H1 (cell line): ENCODE measurements around the gene RASL11B. TPM values are rescaled to one million over a fixed set of nuclear protein-coding genes. Genes with fewer than 3 reads are reported as not detected.

ENCODE experiments used
- CTCF ChIA-PET: fragments of 300-600 bp; sonication (Branson Sonifier 250); formaldehyde crosslinking; loops from one replicate; lab custom pipeline; 2021; ENCODE audit not compliant: partially characterized antibody; lab: Charles Lee
- POLR2A ChIA-PET: fragments of 300-600 bp; sonication (Branson Sonifier 250); formaldehyde crosslinking; loops from one replicate; lab custom pipeline; 2021; ENCODE audit warnings: inconsistent platforms; ENCODE audit not compliant: partially characterized antibody; lab: Charles Lee
- DNase-seq, 2 experiments: peaks; one replicate each; pipeline versions ENCODE4 v3.0.0 to v3.0.0-alpha.2; 2010 to 2022; ENCODE audit warnings: low spot score in 2 of 2, low read depth in 1 of 2, mixed read lengths in 1 of 2
- FAIRE-seq: peaks from 2 replicates; lab custom pipeline; 2011; peaks lifted over from hg19 to GRCh38; lab: Jason Lieb, UNC
- H2AFZ ChIP-seq: 2 replicates; pipeline ENCODE4 v1.8.1; 2012; ENCODE audit warnings: low read length, inconsistent platforms
- H2AK5ac ChIP-seq: 2 replicates; pipeline ENCODE4 v1.6.1; 2013; ENCODE audit warnings: low read depth, low read length
- H2BK120ac ChIP-seq: replicated peaks from 2 replicates; pipeline ENCODE3; 2013; ENCODE audit warnings: low read depth, low read length, inconsistent platforms
- H2BK12ac ChIP-seq: 2 replicates; pipeline ENCODE4 v1.6.1; 2013; ENCODE audit warnings: low read depth, low read length
- H2BK15ac ChIP-seq: 2 replicates; pipeline ENCODE4 v1.6.1; 2013; ENCODE audit warnings: low read length
- H2BK20ac ChIP-seq: 2 replicates; pipeline ENCODE4 v1.6.1; 2013; ENCODE audit warnings: low read length
- H2BK5ac ChIP-seq: 2 replicates; pipeline ENCODE4 v1.6.1; 2013; ENCODE audit warnings: low read depth, low read length
- H3K14ac ChIP-seq: 2 replicates; pipeline ENCODE4 v1.6.1; 2013; ENCODE audit warnings: inconsistent platforms; ENCODE audit not compliant: insufficient read length
- H3K18ac ChIP-seq: 2 replicates; pipeline ENCODE4 v1.6.1; 2013; ENCODE audit warnings: low read length; ENCODE audit errors: extremely low read depth
- H3K23ac ChIP-seq: 2 replicates; pipeline ENCODE4 v1.6.1; 2013; ENCODE audit warnings: inconsistent platforms; ENCODE audit not compliant: insufficient read length
- H3K23me2 ChIP-seq: 2 replicates; pipeline ENCODE4 v1.6.1; 2013; ENCODE audit warnings: low read depth, low read length
- H3K27ac ChIP-seq: 2 replicates; pipeline ENCODE4 v1.6.1; 2011; ENCODE audit warnings: low read depth, low read length, inconsistent platforms
- H3K27me3 ChIP-seq, 4 experiments: replicated peaks in 1 of 4; 1 replicate in 1 of 4; 2 replicates in 3 of 4; pipeline versions ENCODE4 v1.6.1 to v1.8.1; 2011 to 2013; ENCODE audit warnings: low read length in 3 of 4, mild to moderate bottlenecking in 3 of 4, inconsistent platforms in 2 of 4, mixed read lengths in 2 of 4, moderate library complexity in 1 of 4; ENCODE audit not compliant: control insufficient read depth in 3 of 4, insufficient read depth in 3 of 4; ENCODE audit errors: extremely low read depth in 1 of 4
- H3K36me3 ChIP-seq, 4 experiments: 2 replicates each; pipeline versions ENCODE4 v1.6.1 to v1.8.1; 2011 to 2013; ENCODE audit warnings: mild to moderate bottlenecking in 4 of 4, low read length in 3 of 4, moderate library complexity in 2 of 4, control low read depth in 1 of 4, inconsistent platforms in 1 of 4; ENCODE audit not compliant: insufficient read depth in 4 of 4, control insufficient read depth in 2 of 4
- H3K4ac ChIP-seq: replicated peaks from 2 replicates; pipeline ENCODE3; 2013; ENCODE audit warnings: low read length, low read depth, mixed read lengths, inconsistent platforms; ENCODE audit not compliant: insufficient read length
- H3K4me1 ChIP-seq, 4 experiments: replicated peaks in 1 of 4; 1 replicate in 1 of 4; 2 replicates in 3 of 4; pipeline versions ENCODE4 v1.6.1 to v1.8.1; 2011 to 2013; ENCODE audit warnings: low read length in 3 of 4, inconsistent platforms in 2 of 4, mixed read lengths in 1 of 4; ENCODE audit not compliant: insufficient read depth in 4 of 4, control insufficient read depth in 3 of 4
- H3K4me2 ChIP-seq, 2 experiments: 2 replicates each; pipeline versions ENCODE4 v1.6.1 to v1.8.1; 2011 to 2013; ENCODE audit warnings: low read depth in 2 of 2, low read length in 2 of 2, control low read depth in 1 of 2, inconsistent platforms in 1 of 2, mild to moderate bottlenecking in 1 of 2; ENCODE audit not compliant: insufficient read depth in 1 of 2
- H3K4me3 ChIP-seq, 4 experiments: fragments of 200-600, 300-600 bp in 1 of 4; sonication (generic), shearing (Covaris generic), sonication (Bioruptor Twin) in 1 of 4; 2 replicates each; pipeline versions ENCODE4 v1.5.1 to v1.8.1; 2011 to 2016; ENCODE audit warnings: low read length in 4 of 4, low read depth in 3 of 4, control low read depth in 2 of 4, inconsistent platforms in 2 of 4, mild to moderate bottlenecking in 2 of 4, mixed read lengths in 1 of 4, moderate library complexity in 1 of 4; ENCODE audit not compliant: insufficient read depth in 2 of 4; ENCODE audit errors: extremely low read depth in 1 of 4
- H3K56ac ChIP-seq: replicated peaks from 2 replicates; pipeline ENCODE3; 2013; ENCODE audit warnings: low read depth, mild to moderate bottlenecking, mixed read lengths, low read length, inconsistent platforms; ENCODE audit not compliant: insufficient read length
- H3K79me1 ChIP-seq: 2 replicates; pipeline ENCODE4 v1.6.1; 2013; ENCODE audit warnings: low read depth, low read length, control low read depth
- H3K79me2 ChIP-seq, 2 experiments: 2 replicates each; pipeline versions ENCODE4 v1.6.1 to v1.8.1; 2012 to 2013; ENCODE audit warnings: low read length in 2 of 2, mild to moderate bottlenecking in 2 of 2, inconsistent platforms in 1 of 2; ENCODE audit not compliant: insufficient read depth in 2 of 2, control insufficient read depth in 1 of 2
- H3K9ac ChIP-seq, 4 experiments: replicated peaks in 1 of 4; 1 replicate in 1 of 4; 2 replicates in 3 of 4; pipeline versions ENCODE4 v1.6.1 to v1.8.1; 2011 to 2013; ENCODE audit warnings: low read depth in 3 of 4, low read length in 3 of 4, control low read depth in 2 of 4, mild to moderate bottlenecking in 2 of 4, moderate library complexity in 2 of 4, inconsistent platforms in 1 of 4; ENCODE audit errors: extremely low read depth in 1 of 4
- H3K9me3 ChIP-seq, 2 experiments: 2 replicates each; pipeline versions ENCODE4 v1.6.1 to v1.8.1; 2012 to 2013; ENCODE audit warnings: mild to moderate bottlenecking in 2 of 2, moderate library complexity in 2 of 2, control low read depth in 1 of 2, inconsistent platforms in 1 of 2, low read depth in 1 of 2, low read length in 1 of 2, mixed read lengths in 1 of 2; ENCODE audit not compliant: insufficient read depth in 2 of 2
- H4K20me1 ChIP-seq, 2 experiments: replicated peaks in 1 of 2; 2 replicates each; pipeline versions ENCODE3 to v1.8.1; 2011 to 2013; ENCODE audit warnings: inconsistent platforms in 2 of 2, low read length in 2 of 2, mild to moderate bottlenecking in 1 of 2; ENCODE audit not compliant: insufficient read depth in 2 of 2, control insufficient read depth in 1 of 2
- H4K5ac ChIP-seq: 2 replicates; pipeline ENCODE4 v1.6.1; 2013; ENCODE audit warnings: low read length, low read depth, mixed read lengths, inconsistent platforms; ENCODE audit not compliant: insufficient read length
- H4K8ac ChIP-seq: 2 replicates; pipeline ENCODE4 v1.8.0; 2013; ENCODE audit warnings: mild to moderate bottlenecking, moderate library complexity, low read length, inconsistent platforms; ENCODE audit not compliant: insufficient read depth; ENCODE audit errors: extremely low read depth
- H4K91ac ChIP-seq: replicated peaks from 2 replicates; pipeline ENCODE3; 2013; ENCODE audit warnings: low read length, mixed read lengths, inconsistent platforms; ENCODE audit not compliant: insufficient read length
- ASH2L ChIP-seq: fragments of 200-600, 300-600 bp; sonication (generic); IDR thresholded peaks from one replicate; pipeline ENCODE4 v1.7.1; 2017; ENCODE audit warnings: low read length
- CBX5 ChIP-seq: fragments of 300-800, 300-1000 bp; sonication (generic); IDR thresholded peaks from 2 replicates; pipeline ENCODE4 v1.7.1; 2016; ENCODE audit warnings: antibody characterized with exemption, low read length, low read depth
- CEBPB ChIP-seq: IDR thresholded peaks from 2 replicates; pipeline ENCODE4 v1.6.1; 2012; ENCODE audit warnings: low read depth, low read length
- NANOG ChIP-seq: IDR thresholded peaks from 2 replicates; pipeline ENCODE4 v1.6.1; 2011; ENCODE audit warnings: low read length, low read depth, mild to moderate bottlenecking, inconsistent platforms; ENCODE audit not compliant: insufficient read depth, poor library complexity, severe bottlenecking
- SIN3A ChIP-seq, 2 experiments: IDR thresholded peaks in 1 of 2; conservative IDR thresholded peaks in 1 of 2; 2 replicates each; pipeline ENCODE4 v1.6.1; 2011 to 2012; ENCODE audit warnings: low read length in 2 of 2, improper control_type of control experiment in 1 of 2, low read depth in 1 of 2, mild to moderate bottlenecking in 1 of 2
- SP1 ChIP-seq: IDR thresholded peaks from 2 replicates; pipeline ENCODE4 v1.6.1; 2011; ENCODE audit warnings: low read depth, low read length
- SUZ12 ChIP-seq: fragments of 200-600 bp; sonication (generic); IDR thresholded peaks from 2 replicates; pipeline ENCODE4 v1.6.1; 2012; ENCODE audit warnings: mild to moderate bottlenecking, inconsistent platforms, low read length, moderate library complexity, mixed read lengths
- TAF1 ChIP-seq: IDR thresholded peaks from 2 replicates; pipeline ENCODE4 v1.6.1; 2011; ENCODE audit warnings: mild to moderate bottlenecking, low read depth, low read length
- WGBS, 2 experiments: shearing (Covaris generic) in 1 of 2; methylation state at CpG; one replicate each; pipeline versions ENCODE4 v1.1.6 to v1.1.7; 2013 to 2015; ENCODE audit warnings: low lambda C conversion rate in 2 of 2, mixed read lengths in 2 of 2, inconsistent platforms in 1 of 2, low coverage in 1 of 2, missing lambda C conversion rate in 1 of 2; ENCODE audit not compliant: insufficient replicate concordance in 2 of 2, insufficient coverage in 1 of 2, insufficient read length in 1 of 2; ENCODE audit errors: extremely low coverage in 1 of 2, missing lambda C conversion rate in 1 of 2; 5-methylcytosine and 5-hydroxymethylcytosine counted together
- polyA plus RNA-seq, 7 experiments: library from polyadenylated mRNA; depleted of rRNA in 3 of 7; stranded (reverse) in 5 of 7; unstranded in 2 of 7; fragments of >200 nt in 5 of 7; fragments of 200-250 nt in 2 of 7; gene quantifications; 1 replicate in 5 of 7; 2 replicates in 1 of 7; 4 replicates in 1 of 7; pipeline versions ENCODE4 v1.2.1 to v1.2.3, GENCODE V29; 2011 to 2013; ENCODE audit warnings: missing spikeins in 2 of 7, mixed read lengths in 2 of 7
- total RNA-seq: library from RNA; stranded (reverse); fragmentation: NEBNext Ultra II Directional; extraction: Animal tissue kit (Norgen Biotek cat#: 25700); gene quantifications from 2 replicates; pipeline ENCODE4 v1.2.1, GENCODE V29; 2021

The RASL11B gene
- total and polyA plus RNA-seq, 2 of the 8 experiments (the other 6 are each of a cell fraction or from before 2014, with no cell fraction given): 49.8 to 75.5 TPM

DNA sequence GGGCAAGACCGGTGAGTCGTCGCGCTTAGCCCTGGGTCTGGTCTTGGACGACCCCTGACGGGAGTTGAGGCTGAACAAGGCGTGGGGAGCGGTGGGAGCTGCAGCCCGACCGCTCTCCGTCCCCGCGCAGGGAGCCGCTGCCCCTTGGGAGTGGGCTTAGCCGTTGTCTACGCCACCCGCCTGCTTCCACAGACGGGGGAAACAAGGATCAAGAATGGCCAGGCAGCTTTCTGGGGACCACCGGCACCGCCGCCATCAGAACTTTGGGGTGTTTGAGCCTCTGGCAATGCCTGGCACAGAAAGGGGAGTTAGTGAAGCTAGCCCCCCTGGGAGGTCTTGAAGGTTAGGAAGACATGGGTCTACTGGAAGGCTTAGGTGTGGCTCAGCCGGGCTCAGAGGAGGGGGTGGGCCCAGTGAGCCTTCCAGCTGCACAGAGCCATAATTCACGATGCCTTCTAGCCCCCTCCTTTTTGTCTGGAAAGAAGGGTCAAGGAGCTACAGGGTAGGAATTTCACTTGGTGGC lies 583 bp downstream of the RASL11B start:
- Histone ChIP-seq H3K56ac (peak overlapping the region; percentile 93), H3K18ac (peak overlapping the region; percentile 92), H3K9ac (peak overlapping the region; percentile 77 to 97 (median 81)), H3K23ac (no peak overlapping the region), H3K79me1 (peaks cover 8% of the 10 kb centered on the region; the same call in 1 of the 2 replicates), H3K79me2 (peaks cover 8 to 32% of the 10 kb centered on the region in 2 experiments), H3K27me3 (no peaks in the 10 kb centered on the region; a peak in 1 of 7 replicates), H3K4ac (peak overlapping the region; percentile 39), H2BK5ac (peak overlapping the region; percentile 89), H3K27ac (peak overlapping the region; percentile 83), H2BK120ac (no peak overlapping the region), H3K14ac (peak overlapping the region; percentile 82), H4K91ac (peak overlapping the region; percentile 62), H4K20me1 (peaks cover 14 to 19% of the 10 kb centered on the region in 2 experiments), H3K4me2 (peak overlapping the region; percentile 90 to 91), H4K5ac (peak overlapping the region; percentile 69), H3K36me3 (peaks cover 16 to 46% (median 33%) of the 10 kb centered on the region in 4 experiments), H2BK15ac (no peak overlapping the region), H2AFZ (no peak overlapping the region), H2AK5ac (0 out of 2 replicates have a peak overlapping the region, but pooled peaks have one; percentile 31), H3K4me3 (peak overlapping the region; percentile 79 to 97 (median 88))
- FAIRE-seq: no peak
- CTCF ChIA-PET: interaction anchor here (0.7 to 2.3 kb wide), 5 partner anchors 17 to 120 kb away, joined by 3 to 5 read pairs (median 3); no protein-coding TSS in a partner anchor
- TF ChIP-seq ASH2L (no peak), TAF1 (no peak), SUZ12 (no peak), SIN3A (conservative IDR thresholded peaks at IDR 0.05 in 1 of 2, IDR thresholded peaks at IDR 0.05 in 1 of 2; ENCODE audit: low read depth in 1 of 2, low read length in 2 of 2) (no peak; a peak in 1 of 4 replicates), SP1 (no peak), NANOG (no peak), CBX5 (no peak), CEBPB (no peak)
- TF ChIP-seq, all 59 proteins: peak for 0
- Histone ChIP-seq H3K23me2 (peaks cover 6% of the 10 kb centered on the region; the same call in 1 of the 2 replicates), H3K9me3 (peaks cover 7 to 9% of the 10 kb centered on the region in 2 experiments; a peak in 3 of 4 replicates), H4K8ac (peak overlapping the region; percentile 93), H2BK20ac (no peak overlapping the region), H3K4me1 (peaks cover 10 to 31% (median 11%) of the 10 kb centered on the region in 4 experiments), H2BK12ac (no peak overlapping the region)
- POLR2A ChIA-PET: interaction anchor here (0.6 to 11.0 kb wide), 34 partner anchors 8 to 466 kb away, joined by 3 to 165 read pairs (median 4); partner anchors contain the start of genes ERVMER34-1 and USP46
- WGBS, 2 experiments: 1% methylated on average over 19 of the region's 23 CpGs; no CpG with 5 or more reads in 1 of the 2 experiments
- DNase-seq: no peak
